Activated CD8-positive, alpha-beta memory T cell treated with anti-CD3 and anti-CD28 coated beads for 4 hours (primary cell): ENCODE results near the gene RGS2.

Experiments used
- DNase-seq, 2 donors: peaks; one replicate each; pipeline ENCODE4 v3.0.0-alpha.2; 2020; ENCODE audit warnings: low read depth in 2 of 2

RGS2 gene

GRCh38 chr1:192830595-192831246 is 21.9 kb downstream of the RGS2 start:
- no peak for DNase-seq

GRCh38 chr1:192831706-192832355 is 23.0 kb downstream of the RGS2 start:
- DNase-seq, result no peak

DNA sequence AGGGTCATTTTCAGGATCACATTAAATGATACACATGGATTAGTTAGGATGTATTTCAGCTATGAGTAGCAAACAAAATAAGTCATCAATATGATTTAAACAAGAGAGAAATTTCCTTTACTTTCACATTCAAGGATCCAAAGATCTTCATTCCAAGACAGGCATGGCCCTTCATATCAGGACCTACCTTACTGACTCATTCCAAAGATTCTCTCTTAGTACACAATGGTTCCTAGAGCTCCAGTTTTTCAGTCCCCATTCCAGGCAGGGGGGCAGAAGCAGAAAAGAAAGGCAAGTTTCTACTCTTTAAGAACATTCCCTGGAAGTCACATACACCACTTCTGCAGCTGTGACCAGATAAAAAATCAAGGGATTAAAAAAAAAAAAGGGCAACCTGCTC is 23.7 kb downstream of the RGS2 start:
- no peak for DNase-seq

GRCh38 chr1:192835116-192835515 is 26.3 kb downstream of the RGS2 start:
- DNase-seq, result no peak

DNA sequence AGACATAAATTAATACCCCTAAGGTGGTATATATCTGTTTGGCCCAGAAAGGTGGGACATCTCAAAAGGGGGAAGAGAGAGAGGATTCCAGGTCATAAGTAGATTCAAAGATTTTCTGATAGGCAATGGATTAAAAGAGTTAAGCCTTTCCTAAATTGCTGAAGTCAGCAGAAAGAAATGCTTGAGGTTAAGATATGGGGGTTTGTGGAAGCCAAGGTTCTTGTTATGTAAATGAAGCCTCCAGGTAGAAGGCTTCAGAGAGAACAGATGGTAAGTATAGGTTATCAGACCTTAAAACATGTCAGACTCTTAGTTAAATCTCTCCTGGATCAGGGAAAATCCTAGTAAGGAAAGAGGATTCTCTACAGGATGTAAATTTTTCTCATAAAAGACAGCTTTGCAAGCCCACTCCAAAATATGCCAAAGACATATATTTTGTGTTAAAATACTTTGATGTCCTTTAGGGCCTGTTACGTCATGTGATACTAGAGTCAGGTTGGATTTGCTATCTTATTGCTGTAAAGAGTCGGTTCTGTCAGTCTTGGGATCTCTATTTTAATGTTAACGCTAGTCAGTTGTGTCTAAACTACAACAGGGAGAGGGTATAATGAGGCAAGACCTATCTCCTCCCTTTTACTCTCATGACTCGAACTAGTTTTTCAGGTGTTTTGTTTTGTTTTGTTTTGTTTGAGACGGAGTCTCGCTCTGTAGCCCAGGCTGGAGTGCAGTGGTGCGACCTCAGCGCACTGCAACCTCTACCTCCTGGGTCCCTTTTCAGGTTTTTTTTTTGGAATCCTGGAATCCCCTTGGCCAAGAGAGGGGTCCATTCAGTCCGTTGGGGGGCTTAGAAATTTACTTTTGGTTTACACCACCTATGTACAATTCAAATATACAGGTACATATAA is 30.6 kb downstream of the RGS2 start:
- no peak for DNase-seq

DNA sequence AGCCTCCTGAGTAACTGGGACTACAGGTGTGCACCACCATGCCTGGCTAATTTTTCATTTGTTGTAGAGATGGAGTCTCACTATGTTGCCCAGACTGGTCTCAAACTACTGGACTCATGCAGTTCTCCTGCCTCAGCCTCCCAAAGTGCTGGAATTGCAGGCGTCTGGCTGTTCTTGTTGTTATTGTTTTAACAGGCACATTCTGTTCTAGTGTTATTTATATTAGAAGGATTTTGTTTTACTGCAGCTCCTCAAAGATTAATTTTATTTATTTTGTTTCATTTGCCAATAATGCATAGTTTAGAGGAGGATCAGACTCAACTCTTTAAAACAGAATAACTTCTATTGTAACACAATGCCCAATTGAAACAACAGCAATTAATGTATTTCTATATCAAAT is 35.5 kb downstream of the RGS2 start:
- DNase-seq, result no peak

GRCh38 chr1:192846950-192847349 is 38.1 kb downstream of the RGS2 start:
- DNase-seq, result no peak

DNA sequence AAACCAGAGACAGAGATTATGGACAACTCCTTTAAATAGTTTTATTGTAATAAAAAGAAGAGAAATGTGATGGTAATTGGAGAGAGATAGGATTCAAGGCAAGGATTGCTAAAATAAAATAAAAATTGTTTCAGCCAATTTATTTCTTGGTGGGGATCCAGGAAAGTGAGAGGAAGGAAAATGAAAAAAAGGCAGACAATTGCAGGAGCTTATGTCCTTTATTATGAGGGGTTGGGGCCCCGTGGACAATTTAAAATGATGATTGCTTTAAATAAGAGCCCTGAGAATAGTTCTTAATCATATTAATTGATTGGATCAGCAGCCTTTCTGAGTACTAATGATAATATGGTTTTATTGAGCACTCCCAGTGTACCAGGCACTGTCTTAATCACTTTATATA is 40.2 kb downstream of the RGS2 start:
- DNase-seq, result no peak

- no peak for DNase-seq
Observed at GRCh38 chr1:192849442-192849841, 40.6 kb downstream of the RGS2 start.

DNA sequence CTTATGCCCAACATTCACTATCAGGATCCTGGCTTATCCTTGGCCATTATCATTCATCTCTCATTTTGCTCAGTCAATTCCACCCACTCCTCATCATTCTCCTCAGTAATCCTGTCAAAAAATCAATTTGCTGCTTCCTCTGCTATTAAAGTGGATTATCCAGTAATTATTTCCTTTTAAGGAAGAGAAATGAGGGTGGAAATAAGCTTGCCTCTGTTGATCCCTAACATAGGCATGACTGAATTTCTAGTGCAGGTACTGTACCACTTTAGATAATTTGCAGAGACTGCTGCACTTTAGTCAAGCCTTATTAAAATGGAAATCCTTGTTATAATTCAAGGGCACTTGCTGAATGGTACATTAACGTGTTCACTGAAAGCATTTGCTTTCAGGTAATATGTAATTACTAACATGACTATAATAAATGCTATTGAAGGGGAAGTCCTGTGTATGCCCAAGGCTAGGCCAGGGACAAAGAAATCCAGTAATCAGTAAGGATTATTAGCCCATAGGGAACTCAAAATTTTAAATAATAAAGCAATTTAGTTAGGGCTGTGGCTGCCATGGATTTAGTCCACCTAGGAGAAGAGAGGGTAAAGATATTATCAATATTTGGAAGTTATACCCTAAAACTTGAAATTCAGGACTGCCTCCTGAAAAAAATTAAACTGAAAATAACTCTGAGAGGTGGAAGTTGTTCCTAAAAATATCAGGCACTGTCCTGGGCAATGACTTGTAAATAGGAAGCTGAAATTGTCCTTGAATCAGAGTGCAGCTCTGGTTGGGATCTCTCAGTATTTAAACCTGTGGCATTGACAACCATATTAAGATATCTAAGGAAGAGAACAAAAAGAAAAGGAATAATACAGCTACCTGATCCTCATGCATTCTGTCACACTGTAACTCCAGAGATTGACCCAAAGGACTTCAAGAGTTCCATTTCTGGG is 43.4 kb downstream of the RGS2 start:
- no peak for DNase-seq

DNA sequence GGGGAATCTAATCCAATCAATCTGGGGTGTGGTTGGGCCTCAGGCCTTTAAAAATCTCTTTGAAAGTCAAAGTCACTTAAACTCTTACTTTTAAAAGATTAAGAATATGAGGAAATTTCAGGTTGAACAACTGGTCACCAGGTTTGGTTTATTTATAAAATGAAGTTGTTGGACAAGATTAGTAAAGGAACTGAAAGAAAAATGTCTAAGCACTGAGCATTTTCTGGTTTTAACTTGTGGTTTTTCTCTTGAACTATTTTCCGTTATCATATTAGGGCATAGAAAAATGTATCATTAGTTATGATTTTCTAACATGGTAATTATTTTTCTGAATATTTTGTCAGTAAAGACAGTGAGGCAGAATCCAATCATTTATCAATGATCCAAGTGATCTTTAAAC is 49.6 kb downstream of the RGS2 start:
- DNase-seq, result no peak

DNA sequence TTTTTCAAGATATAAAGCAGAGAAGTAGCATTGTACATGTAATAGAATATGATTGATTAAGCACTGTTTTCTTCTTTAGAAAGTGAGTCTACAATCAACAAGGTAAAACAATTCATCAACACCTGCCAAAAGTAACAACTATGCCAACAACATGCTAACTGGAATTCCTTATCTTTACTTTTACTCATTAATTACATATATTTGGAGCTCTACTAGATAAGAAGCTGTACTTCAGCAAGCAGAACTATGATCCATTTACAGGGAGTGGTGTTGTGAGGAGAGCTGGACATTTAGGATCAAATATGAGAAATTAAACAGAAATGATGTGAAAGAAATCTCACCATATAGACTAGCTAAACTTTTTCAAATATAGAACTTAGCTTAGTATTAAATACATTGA is 51.0 kb downstream of the RGS2 start:
- DNase-seq, result no peak

GRCh38 chr1:192860478-192861185 is 51.8 kb downstream of the RGS2 start:
- DNase-seq, result no peak

- DNase-seq, result no peak
Observed at GRCh38 chr1:192861860-192862259, 53.0 kb downstream of the RGS2 start.
